HEK293T (cell line): ENCODE measurements around the gene RHOB.

ENCODE experiments used
- CTCF ChIA-PET: fragments of 350-600 bp; formaldehyde crosslinking; extraction: SDS; loops from one replicate; lab custom pipeline; 2021; ENCODE audit warnings: antibody characterized with exemption, inconsistent platforms; lab: Yijun Ruan, JAX
- POLR2A ChIA-PET: fragments of 350-600 bp; formaldehyde crosslinking; extraction: SDS; loops from one replicate; lab custom pipeline; 2020; ENCODE audit warnings: antibody characterized with exemption, inconsistent platforms; lab: Yijun Ruan, JAX
- DNase-seq: peaks from one replicate; pipeline ENCODE4 v3.0.0; 2012; ENCODE audit warnings: mixed read lengths; ENCODE audit errors: extremely low spot score
- ARNT ChIP-seq: fragments of 450-650 bp; IDR thresholded peaks from 2 replicates; pipeline ENCODE4 v1.6.1; 2017; ENCODE audit warnings: mild to moderate bottlenecking
- BHLHE40 ChIP-seq: fragments of 450-650 bp; IDR thresholded peaks from 2 replicates; pipeline ENCODE4 v1.6.1; 2016; ENCODE audit warnings: mild to moderate bottlenecking, moderate library complexity, borderline replicate concordance
- CTBP1 ChIP-seq: fragments of 450-650 bp; IDR thresholded peaks from 2 replicates; pipeline ENCODE4 v1.6.1; 2016; ENCODE audit warnings: borderline replicate concordance
- ELF4 ChIP-seq: fragments of 450-650 bp; IDR thresholded peaks from 2 replicates; pipeline ENCODE4 v1.6.1; 2017; ENCODE audit warnings: antibody characterized with exemption
- FOXA1 ChIP-seq: fragments of 450-650 bp; IDR thresholded peaks from 2 replicates; pipeline ENCODE4 v1.6.1; 2016; ENCODE audit warnings: mild to moderate bottlenecking
- FOXK2 ChIP-seq: fragments of 450-650 bp; IDR thresholded peaks from 2 replicates; pipeline ENCODE4 v1.6.1; 2016; ENCODE audit warnings: mild to moderate bottlenecking
- FOXM1 ChIP-seq: fragments of 450-650 bp; IDR thresholded peaks from 2 replicates; pipeline ENCODE4 v1.6.1; 2017; ENCODE audit warnings: mild to moderate bottlenecking, borderline replicate concordance
- HDGF ChIP-seq: fragments of 450-650 bp; IDR thresholded peaks from 2 replicates; pipeline ENCODE4 v1.6.1; 2017; ENCODE audit warnings: antibody characterized with exemption, borderline replicate concordance
- L3MBTL2 ChIP-seq: fragments of 450-650 bp; conservative IDR thresholded peaks from 2 replicates; pipeline ENCODE4 v1.6.1; 2016; ENCODE audit warnings: mild to moderate bottlenecking
- LEF1 ChIP-seq: fragments of 450-650 bp; IDR thresholded peaks from 2 replicates; pipeline ENCODE4 v1.6.1; 2017; ENCODE audit warnings: mild to moderate bottlenecking, borderline replicate concordance
- NFRKB ChIP-seq: fragments of 450-650 bp; IDR thresholded peaks from 2 replicates; pipeline ENCODE4 v1.6.1; 2016; ENCODE audit warnings: mild to moderate bottlenecking, moderate library complexity
- SP1 ChIP-seq: fragments of 450-650 bp; IDR thresholded peaks from 2 replicates; pipeline ENCODE4 v1.6.1; 2017
- SUZ12 ChIP-seq: fragments of 450-650 bp; IDR thresholded peaks from 2 replicates; pipeline ENCODE4 v1.6.1; 2016; ENCODE audit warnings: mild to moderate bottlenecking
- TARDBP ChIP-seq: fragments of 450-650 bp; IDR thresholded peaks from 2 replicates; pipeline ENCODE4 v1.6.1; 2016
- ZNF384 ChIP-seq: fragments of 450-650 bp; IDR thresholded peaks from 2 replicates; pipeline ENCODE4 v1.6.1; 2016
- TF ChIP-seq, protein P1 (sequence below): fragments of 450-650 bp; IDR thresholded peaks from 2 replicates; pipeline ENCODE4 v1.6.1; 2016

Gene RHOB

DNA sequence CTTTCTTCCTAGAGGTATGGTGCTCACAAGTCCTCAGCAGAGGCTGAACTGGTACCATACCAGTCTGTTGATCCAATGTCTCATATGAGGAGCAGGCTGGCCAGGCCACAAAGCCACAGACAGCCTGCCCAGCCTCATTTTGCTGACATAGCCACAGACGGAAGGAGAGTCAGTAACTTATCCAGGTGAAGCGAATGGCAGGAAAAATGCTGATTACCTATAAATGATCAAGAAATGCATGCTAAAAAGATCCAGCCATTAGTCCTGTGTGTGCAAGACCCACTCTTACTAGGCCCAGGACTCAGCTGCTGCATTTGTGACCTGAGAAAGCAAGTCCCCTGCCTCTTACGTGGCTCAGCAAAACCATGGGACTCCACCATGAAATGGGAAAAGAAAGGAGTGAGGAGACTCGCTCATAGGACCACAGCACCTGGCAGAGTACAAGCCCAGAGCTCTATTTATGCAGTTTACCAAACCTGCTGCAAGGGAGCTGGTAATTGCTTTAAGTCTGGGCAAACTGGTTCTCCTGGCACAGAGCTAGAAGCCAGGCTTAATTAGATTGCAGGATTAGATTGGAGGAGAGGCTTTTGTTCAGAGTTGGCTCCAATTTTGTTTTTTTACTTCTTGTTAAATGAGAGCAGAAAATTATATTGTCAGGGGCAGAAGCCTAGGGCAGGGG, 19.0 kb downstream of the RHOB start:
- POLR2A ChIA-PET = interaction anchor here (1.0 to 2.5 kb wide), 2 partner anchors 14 to 18 kb away, joined by 3 to 14 read pairs; partner anchors contain the start of gene RHOB
- CTCF ChIA-PET = interaction anchor here (0.6 to 0.9 kb wide), 3 partner anchors 24 to 186 kb away, joined by 3 read pairs; no protein-coding TSS in a partner anchor
- no peak for DNase-seq
- TF ChIP-seq L3MBTL2 = no peak
- no peak for TF ChIP-seq LEF1

DNA sequence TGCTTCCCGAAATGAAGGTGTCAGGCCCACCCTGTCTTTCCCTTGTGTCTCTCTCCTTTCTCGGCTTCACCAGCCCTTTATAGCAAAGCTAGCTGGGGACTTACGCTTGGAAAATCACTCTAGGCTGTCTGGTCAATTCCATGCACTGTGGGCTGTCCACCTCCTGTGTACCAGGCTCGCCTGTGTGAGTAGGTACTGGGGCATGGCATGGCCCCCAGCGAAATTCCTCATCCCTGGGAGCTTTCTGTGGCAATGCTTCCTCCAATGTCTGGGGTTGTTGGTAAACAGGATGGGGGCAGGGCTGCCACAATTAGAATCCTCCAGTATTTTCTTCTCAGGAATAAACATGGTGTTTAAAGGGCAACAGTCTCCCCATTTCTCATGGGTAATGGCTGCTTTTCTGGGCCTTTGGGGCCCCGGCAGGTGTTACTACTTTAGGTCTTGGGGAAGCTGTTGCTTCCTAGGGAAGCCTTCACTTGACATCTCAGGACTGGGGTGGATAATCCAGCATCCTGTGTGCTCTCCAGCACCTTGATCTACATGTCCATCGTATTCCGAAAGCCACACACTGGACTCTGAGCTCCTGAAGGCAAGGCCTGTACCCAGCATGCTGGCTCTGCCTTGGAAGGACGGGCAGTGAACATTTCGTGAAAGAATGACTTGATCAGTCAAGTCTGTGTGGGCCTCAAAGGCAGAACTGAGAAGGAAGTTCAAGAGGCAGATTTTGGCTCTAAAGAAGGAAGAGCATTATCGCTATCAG, 21.1 kb downstream of the RHOB start:
- no peak for DNase-seq
- TF ChIP-seq ELF4 (no peak), ZNF384 (no peak), ARNT (no peak), SP1 (no peak), BHLHE40 (no peak), FOXK2 (no peak), HDGF (no peak), TARDBP (no peak), LEF1 (no peak), NFRKB (no peak), CTBP1 (no peak), FOXA1 (no peak)
- TF ChIP-seq, protein P1, sequence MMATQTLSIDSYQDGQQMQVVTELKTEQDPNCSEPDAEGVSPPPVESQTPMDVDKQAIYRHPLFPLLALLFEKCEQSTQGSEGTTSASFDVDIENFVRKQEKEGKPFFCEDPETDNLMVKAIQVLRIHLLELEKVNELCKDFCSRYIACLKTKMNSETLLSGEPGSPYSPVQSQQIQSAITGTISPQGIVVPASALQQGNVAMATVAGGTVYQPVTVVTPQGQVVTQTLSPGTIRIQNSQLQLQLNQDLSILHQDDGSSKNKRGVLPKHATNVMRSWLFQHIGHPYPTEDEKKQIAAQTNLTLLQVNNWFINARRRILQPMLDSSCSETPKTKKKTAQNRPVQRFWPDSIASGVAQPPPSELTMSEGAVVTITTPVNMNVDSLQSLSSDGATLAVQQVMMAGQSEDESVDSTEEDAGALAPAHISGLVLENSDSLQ = no peak
- ChIA-PET POLR2A (interaction anchor here (1.9 to 3.3 kb wide), 2 partner anchors 19 to 21 kb away, joined by 6 to 15 read pairs; partner anchors contain the start of gene RHOB), CTCF (no interaction called here)

DNA sequence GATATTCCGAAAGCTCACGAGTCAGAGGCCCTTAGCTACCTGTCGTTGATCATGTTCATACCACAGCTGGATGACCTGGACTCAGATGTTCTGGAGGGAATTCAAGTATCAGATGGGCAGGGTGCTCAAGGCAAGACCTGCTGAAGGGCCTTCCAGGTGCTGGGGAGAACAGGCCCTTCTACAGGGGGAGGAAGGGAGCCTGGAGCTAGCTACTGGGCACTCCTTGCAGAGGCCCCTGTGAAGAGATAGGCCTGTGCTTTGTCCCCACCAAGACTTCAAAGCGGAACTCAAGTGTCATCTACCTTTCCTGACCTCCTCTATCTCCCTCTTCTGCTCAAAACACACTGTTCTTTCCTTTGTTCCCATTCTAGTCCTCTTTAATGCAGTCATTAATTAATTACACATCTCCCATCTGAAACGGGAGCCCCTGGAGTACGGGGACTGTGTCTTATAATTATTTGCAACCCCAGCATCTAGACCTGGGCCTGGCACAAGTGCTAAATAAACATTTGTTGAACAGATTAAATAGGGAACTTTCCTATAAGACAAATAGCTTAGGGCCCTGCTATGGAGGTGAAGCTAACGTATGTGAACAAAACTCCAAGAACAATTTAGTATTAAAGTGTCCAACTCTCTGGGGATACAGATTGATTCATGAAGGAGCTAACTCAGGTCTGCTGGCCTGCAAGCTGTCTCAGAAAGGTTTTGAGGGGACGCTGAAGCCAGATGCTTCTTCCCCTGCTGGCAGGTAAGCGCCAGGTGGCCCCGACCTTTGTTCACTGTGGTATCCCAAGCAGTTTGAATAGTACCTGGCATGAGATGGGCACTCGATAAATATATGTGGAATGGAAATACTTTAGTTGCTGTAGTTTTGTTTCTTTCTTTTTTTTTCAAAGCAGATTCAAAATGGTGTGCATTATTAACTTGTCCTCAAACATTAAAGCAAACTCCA, 22.0 kb downstream of the RHOB start:
- ChIA-PET POLR2A (interaction anchor here (1.9 to 3.3 kb wide), 2 partner anchors 20 to 22 kb away, joined by 6 to 15 read pairs; partner anchors contain the start of gene RHOB), CTCF (no interaction called here)
- no peak for DNase-seq
- TF ChIP-seq BHLHE40 = no peak
- no peak for TF ChIP-seq TARDBP
- no peak for TF ChIP-seq SUZ12
- no peak for TF ChIP-seq HDGF
- no peak for TF ChIP-seq LEF1
- TF ChIP-seq ELF4 = no peak
- TF ChIP-seq ARNT = no peak
- TF ChIP-seq L3MBTL2 = no peak
- no peak for TF ChIP-seq NFRKB
- no peak for TF ChIP-seq FOXM1
- no peak for TF ChIP-seq SP1
- no peak for TF ChIP-seq CTBP1

DNA sequence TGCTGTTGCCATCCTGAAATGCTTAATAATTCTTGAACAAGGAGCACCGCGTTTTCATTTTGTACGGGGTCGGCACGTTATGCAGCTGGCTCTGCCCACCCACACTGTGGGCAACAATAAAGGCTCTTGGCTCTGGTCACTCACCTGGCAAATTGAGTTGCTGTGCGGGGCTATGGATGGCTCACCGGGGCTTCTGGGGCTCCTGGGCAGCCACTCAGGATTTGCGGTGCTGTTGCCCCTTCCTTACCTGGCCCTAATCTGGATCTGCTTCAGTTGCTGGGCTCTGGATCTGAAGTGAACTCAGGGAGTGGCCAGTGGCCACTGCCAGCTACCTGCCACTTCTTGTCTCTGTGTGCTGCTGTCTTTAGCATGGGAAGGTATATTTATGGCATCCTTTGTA, 22.7 kb downstream of the RHOB start:
- TF ChIP-seq LEF1 = no peak
- TF ChIP-seq ELF4 = no peak
- TF ChIP-seq ZNF384 = no peak
- TF ChIP-seq SP1 = no peak
- no peak for TF ChIP-seq BHLHE40
- no peak for TF ChIP-seq FOXM1
- TF ChIP-seq, protein P1 = no peak
- TF ChIP-seq L3MBTL2 = no peak
- no peak for TF ChIP-seq TARDBP
- no peak for TF ChIP-seq SUZ12
- ChIA-PET CTCF (no interaction called here), POLR2A (interaction anchor here (1.9 to 3.3 kb wide), 2 partner anchors 21 to 23 kb away, joined by 6 to 15 read pairs; partner anchors contain the start of gene RHOB)
- DNase-seq = no peak

- TF ChIP-seq FOXA1 = no peak
- TF ChIP-seq HDGF = no peak
- no peak for TF ChIP-seq ZNF384
- no peak for DNase-seq
- ChIA-PET POLR2A (interaction anchor here (3.3 kb wide), 1 partner anchor 21 kb away, joined by 15 read pairs; no protein-coding TSS in a partner anchor), CTCF (no interaction called here)
Observed at GRCh38 chr2:20470211-20470610, 23.3 kb downstream of the RHOB start.

GRCh38 chr2:20471148-20471547, 24.3 kb downstream of the RHOB start:
- no peak for TF ChIP-seq NFRKB
- TF ChIP-seq FOXM1 = no peak
- TF ChIP-seq FOXK2 = no peak
- DNase-seq = no peak
- ChIA-PET CTCF (no interaction called here), POLR2A (no interaction called here)
